Measurements from ENCODE around the gene RTRAF. TPM values are rescaled to one million over a fixed set of nuclear protein-coding genes. Genes with fewer than 3 reads are reported as not detected.

The RTRAF gene
- total and polyA plus RNA-seq, 10 of the 15 experiments (the other 5 are each of a cell fraction or from before 2014, with no cell fraction given) = 248 to 540 (median 368) TPM

DNA sequence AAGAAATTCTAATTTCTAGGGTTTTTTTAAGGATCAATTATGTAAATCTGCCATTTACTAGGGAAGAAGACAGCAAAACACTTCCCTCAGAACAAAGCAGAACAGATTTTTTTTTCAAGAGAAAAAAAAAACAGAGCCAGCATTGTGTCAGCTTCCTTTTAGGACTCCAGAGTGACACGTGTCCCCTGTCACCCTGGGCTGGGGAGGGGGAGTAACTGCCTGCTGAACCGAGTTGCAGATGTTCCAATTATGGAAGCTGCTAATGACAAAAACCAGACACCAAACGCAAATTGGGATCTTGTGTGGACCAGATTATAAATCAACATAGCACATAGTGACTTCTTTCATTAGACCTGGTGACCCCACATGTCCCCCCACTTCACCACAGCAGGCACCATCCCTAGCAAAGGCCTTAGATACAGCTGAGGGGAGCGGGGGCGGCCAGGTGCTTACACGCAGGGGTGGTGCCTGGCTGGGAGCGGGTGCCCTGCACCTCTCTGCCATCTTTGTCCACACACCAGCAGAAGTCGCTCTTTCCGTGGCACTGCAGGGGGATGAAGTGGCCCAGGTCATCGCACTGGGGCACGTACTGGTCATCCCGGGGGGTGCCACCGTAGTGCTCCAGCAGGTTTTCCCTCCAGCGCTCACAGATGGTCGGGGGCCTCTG, 25.4 kb downstream of the RTRAF start:
- intact Hi-C loops (cut with micrococcal nuclease; ENCODE audit: unreplicated experiment) = no loop called here

More for the DNA sequence above, 25.4 kb downstream of the RTRAF start:
- H3K4me3 ChIP-seq = no peak overlapping the region
- H3K9me3 ChIP-seq (replicated peaks; ENCODE audit: control insufficient read depth, insufficient read depth, low read length) = no peaks in the 10 kb centered on the region
- CTCF ChIA-PET = interaction anchor here (0.6 to 2.7 kb wide), 6 partner anchors 12 to 117 kb away, joined by 3 to 20 read pairs (median 3); no protein-coding TSS in a partner anchor
- no peaks in the 10 kb centered on the region for H3K4me1 ChIP-seq (ENCODE audit: control insufficient read depth, insufficient read depth, low read length)
- peaks cover 7 to 9% of the 10 kb centered on the region in 2 experiments; a peak in 3 of 4 replicates for H3K36me3 ChIP-seq (ENCODE audit: control insufficient read depth in 2 of 2, insufficient read depth in 2 of 2, low read length in 1 of 2)
- no peak overlapping the region for H3K9ac ChIP-seq (ENCODE audit: control insufficient read depth, insufficient read depth, low read length)
- DNase-seq (ENCODE audit: low read depth, low spot score) (no peak), ATAC-seq (no peak), FAIRE-seq (no peak)
- H2AFZ ChIP-seq (ENCODE audit: control insufficient read depth, low read depth, low read length) = no peak overlapping the region
- SMC1A ChIA-PET (ENCODE audit: uncharacterized antibody, unreplicated experiment) = interaction anchor here (0.8 kb wide), 1 partner anchor 17 kb away, joined by 3 read pairs; no protein-coding TSS in a partner anchor
- H3K79me2 ChIP-seq (ENCODE audit: control insufficient read depth, insufficient read depth, low read length) = no peaks in the 10 kb centered on the region
- POLR2A ChIA-PET = no interaction called here
- no peak overlapping the region for H3K27ac ChIP-seq (ENCODE audit: control insufficient read depth, insufficient read depth)
- WGBS (ENCODE audit: insufficient coverage, insufficient replicate concordance, low lambda C conversion rate, missing lambda C conversion rate) = 76% methylated on average over 15 of the region's 15 CpGs
- no peaks in the 10 kb centered on the region for H4K20me1 ChIP-seq (ENCODE audit: control insufficient read depth, insufficient read depth)
- TF ChIP-seq USF1 (IDR thresholded peaks at IDR 0.05; ENCODE audit: borderline replicate concordance, extremely low read length, insufficient read depth, low read depth, low read length) = no peak
- TF ChIP-seq GATAD2B (conservative IDR thresholded peaks at IDR 0.05; ENCODE audit: low read depth) = no peak
- no peak for TF ChIP-seq TBL1XR1 (IDR thresholded peaks at IDR 0.05; ENCODE audit: low read depth, low read length)
- TF ChIP-seq MEF2B (IDR thresholded peaks at IDR 0.05; ENCODE audit: partially characterized antibody, poor library complexity, severe bottlenecking) = no peak
- no peak for TF ChIP-seq SMAD1 (IDR thresholded peaks at IDR 0.05; ENCODE audit: low read depth, partially characterized antibody)
- no peak for TF ChIP-seq ZNF622 (IDR thresholded peaks at IDR 0.05)
- TF ChIP-seq PKNOX1 (IDR thresholded peaks at IDR 0.05) = no peak
- no peak for TF ChIP-seq NBN (IDR thresholded peaks at IDR 0.05)
- TF ChIP-seq, protein P1, sequence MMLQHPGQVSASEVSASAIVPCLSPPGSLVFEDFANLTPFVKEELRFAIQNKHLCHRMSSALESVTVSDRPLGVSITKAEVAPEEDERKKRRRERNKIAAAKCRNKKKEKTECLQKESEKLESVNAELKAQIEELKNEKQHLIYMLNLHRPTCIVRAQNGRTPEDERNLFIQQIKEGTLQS (IDR thresholded peaks at IDR 0.05; ENCODE audit: borderline replicate concordance, extremely low read depth, low read depth, low read length) = no peak
- TF ChIP-seq LARP7 (IDR thresholded peaks at IDR 0.05) = no peak
- TF ChIP-seq ZNF592 (IDR thresholded peaks at IDR 0.05) = no peak
- in situ Hi-C loops (cut with MboI) = no loop called here
- H3K27me3 ChIP-seq (replicated peaks in 1 of 2; ENCODE audit: control insufficient read depth in 2 of 2, insufficient read depth in 2 of 2, low read length in 1 of 2) = no peaks in the 10 kb centered on the region
- no TSS peak for BruUV-seq (replicated peaks)
- RAD21 ChIA-PET (ENCODE audit: unreplicated experiment) = no interaction called here
- no peak overlapping the region for H3K4me2 ChIP-seq (ENCODE audit: control insufficient read depth, insufficient read depth)
